HTR-8/SVneo (cell line): ENCODE data around the gene REP15.
A peak's percentile ranks its signal among the peaks of the same experiment; 100 is the strongest.
"Not testable (repeated sequence)": the region's sequence is repeated elsewhere in the genome, so short reads cannot be mapped to it uniquely, and the experiment has no call there.

Experiments used
- DNase-seq: peaks from one replicate; pipeline ENCODE4 v3.0.0; 2011; ENCODE audit warnings: low spot score, mixed read lengths; ENCODE audit not compliant: insufficient read length
- FAIRE-seq: peaks from 2 replicates; lab custom pipeline; 2011; peaks lifted over from hg19 to GRCh38; lab: Jason Lieb, UNC

The REP15 gene, protein sequence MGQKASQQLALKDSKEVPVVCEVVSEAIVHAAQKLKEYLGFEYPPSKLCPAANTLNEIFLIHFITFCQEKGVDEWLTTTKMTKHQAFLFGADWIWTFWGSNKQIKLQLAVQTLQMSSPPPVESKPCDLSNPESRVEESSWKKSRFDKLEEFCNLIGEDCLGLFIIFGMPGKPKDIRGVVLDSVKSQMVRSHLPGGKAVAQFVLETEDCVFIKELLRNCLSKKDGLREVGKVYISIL

DNA sequence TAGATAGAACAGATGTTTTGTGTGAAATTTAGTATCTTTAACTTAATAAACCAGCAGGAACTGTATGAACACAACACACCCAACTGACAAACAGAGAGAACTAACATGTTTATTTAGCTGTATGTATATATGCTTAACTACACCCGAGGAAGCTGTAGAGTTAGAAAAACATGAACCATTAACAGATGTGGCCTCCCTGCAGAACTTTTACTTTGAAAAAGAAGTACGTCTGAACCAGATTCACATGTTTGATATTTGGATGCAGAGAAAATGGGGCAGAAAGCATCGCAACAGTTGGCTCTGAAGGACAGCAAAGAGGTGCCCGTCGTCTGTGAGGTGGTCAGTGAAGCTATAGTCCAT lies at the start of gene REP15:
TSS of gene REP15 (plus strand) at position 155 of the 360 bp plus-strand sequence. CDS start at position 271, 116 bp downstream.
- DNase-seq (no peak), FAIRE-seq (peak; percentile 72)

GRCh38 chr12:27650011-27650410 lies 46.2 kb upstream of the REP15 start:
- DNase-seq, result no peak
- peak; percentile 94 for FAIRE-seq

GRCh38 chr12:27651201-27651600 lies 45.0 kb upstream of the REP15 start:
- no peak for DNase-seq
- no peak for FAIRE-seq

DNA sequence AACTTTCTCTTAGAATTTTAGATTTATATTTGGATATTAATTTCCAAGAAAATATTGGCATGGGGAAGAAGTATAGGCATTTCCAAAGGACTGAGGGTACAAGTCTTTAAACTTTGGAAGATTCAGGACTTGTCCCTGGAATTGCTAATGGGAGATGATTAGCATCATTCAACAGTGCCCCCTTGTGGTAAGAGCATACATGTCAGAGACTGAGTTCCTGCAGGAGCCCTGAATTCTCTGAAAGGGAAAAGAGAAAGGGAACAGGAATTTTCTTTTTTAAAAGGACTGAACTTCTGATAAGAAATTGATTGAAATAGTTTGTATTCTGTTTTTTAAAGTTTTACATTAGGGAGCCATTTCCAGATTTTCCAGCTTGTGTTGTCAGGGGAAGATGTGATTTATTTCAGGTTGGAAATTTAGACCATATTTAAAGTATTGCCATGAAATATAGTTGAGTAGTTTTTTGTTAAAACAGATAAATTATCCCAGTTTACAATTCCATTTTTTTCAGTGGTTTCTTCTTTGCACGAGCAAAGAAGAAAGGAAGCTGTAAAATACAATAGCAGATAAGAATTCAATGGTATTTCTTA lies 44.0 kb upstream of the REP15 start:
- FAIRE-seq (peak; percentile 80), DNase-seq (peak; percentile 89)

GRCh38 chr12:27653661-27654060 lies 42.6 kb upstream of the REP15 start:
- no peak for FAIRE-seq
- no peak for DNase-seq

DNA sequence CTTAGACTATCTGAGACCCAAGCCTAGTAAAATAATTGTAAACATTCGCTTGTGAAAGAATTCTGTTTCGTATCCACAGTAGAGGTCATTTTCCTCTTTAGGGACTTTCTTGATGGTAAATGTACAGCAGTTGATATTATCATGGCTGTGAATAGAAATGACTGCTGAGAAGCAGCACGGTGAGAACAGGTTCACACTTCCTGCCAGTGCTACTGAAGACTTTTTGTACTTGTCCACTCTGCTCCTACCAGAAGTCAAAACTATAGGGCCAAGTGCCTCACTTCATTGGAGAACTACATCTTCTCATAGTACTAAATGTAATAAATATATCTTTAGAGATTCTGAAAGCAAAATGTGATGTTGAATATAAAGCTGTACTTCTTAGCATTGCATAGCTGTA lies 40.8 kb upstream of the REP15 start:
- DNase-seq, result not testable (repeated sequence)

GRCh38 chr12:27657296-27657695 lies 39.0 kb upstream of the REP15 start:
- DNase-seq, result no peak
- FAIRE-seq, result no peak

More for the DNA sequence above, 40.8 kb upstream of the REP15 start:
- FAIRE-seq, result not testable (repeated sequence)

- DNase-seq (no peak), FAIRE-seq (no peak)
Observed at GRCh38 chr12:27665704-27666103, 30.5 kb upstream of the REP15 start.

- no peak for DNase-seq
- no peak for FAIRE-seq
Observed at GRCh38 chr12:27666510-27666909, 29.7 kb upstream of the REP15 start.

DNA sequence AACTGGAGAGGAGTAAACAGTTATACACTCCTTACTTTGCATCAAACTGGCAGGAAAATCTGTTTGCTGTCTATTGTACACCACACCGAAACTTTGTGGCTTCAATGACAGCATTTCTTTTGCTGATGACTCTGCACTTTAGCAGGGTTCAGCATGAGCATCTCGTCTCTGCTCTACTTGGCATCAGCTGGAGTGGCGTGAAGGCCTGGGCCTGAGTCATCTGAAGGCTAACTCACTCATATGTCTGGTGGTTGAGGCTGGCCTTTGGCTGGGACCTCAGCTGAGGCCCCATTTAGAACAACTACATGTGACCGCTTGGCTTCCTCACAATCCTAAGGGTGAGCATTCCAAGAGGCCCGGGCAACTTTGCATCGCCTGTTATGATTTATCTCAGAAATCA lies 28.7 kb upstream of the REP15 start:
- FAIRE-seq (peak; percentile 52), DNase-seq (no peak)

DNA sequence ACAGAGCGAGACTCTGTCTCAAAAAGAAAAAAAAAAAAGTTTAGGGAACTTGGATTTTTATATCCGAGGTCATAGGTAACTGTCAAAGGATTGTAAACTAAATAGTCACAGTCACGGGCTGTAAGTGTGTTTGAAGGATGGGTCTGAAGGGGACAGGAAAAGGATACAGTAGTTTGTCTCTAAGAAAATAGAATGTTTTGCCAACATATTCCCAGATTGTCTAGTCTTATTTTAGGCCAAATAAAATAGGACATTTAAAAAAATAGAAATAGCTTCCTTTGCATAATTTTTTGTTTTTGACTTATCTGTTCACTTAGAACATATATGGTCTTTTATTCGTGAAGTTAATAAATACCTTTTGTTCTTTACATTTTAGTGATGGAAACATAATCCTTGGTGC lies 24.2 kb upstream of the REP15 start:
- FAIRE-seq (no peak), DNase-seq (no peak)

DNA sequence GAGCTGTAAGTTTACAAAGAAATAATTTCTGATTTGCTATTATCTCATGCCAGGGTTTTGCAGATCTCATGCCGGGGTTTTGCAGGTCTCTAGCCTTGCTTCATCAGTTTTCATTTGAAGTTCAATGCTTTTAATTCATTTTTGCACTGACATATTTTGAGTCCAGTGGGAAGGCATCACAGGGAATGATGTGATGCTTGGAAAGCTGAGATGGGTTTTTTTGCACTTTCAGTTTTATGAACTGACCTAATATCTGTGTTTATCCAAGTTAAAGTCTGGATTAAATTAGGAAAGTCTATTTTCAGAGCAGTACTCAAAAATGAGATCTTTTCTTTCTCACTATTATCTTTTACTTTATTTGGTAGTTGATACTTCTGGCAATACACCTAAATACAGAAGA lies 23.6 kb upstream of the REP15 start:
- DNase-seq (no peak), FAIRE-seq (no peak)

- DNase-seq (no peak), FAIRE-seq (no peak)
Observed at GRCh38 chr12:27673101-27673718, 23.0 kb upstream of the REP15 start.

DNA sequence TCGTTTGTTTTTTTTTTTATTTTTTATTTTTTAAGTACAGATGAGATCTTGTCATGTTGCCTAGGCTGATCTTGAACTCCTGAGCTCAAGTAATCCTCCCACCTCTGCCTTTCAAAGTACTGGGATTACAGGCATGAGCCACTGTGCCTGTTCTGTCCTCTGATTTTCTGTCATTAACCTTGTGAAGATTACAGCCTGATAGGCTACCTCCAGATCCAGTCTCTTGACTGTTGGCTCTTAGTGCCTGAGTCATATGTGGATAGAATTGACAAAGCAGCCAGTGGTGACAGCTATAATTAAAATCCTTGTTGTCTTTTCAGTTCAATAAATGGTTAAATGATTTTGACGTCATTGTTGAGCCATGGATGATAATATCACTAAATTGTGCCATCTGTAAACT lies 21.3 kb upstream of the REP15 start:
- DNase-seq (no peak), FAIRE-seq (peak; percentile 4)

GRCh38 chr12:27680619-27681018 lies 15.6 kb upstream of the REP15 start:
- DNase-seq, result no peak
- FAIRE-seq, result peak; percentile 13

DNA sequence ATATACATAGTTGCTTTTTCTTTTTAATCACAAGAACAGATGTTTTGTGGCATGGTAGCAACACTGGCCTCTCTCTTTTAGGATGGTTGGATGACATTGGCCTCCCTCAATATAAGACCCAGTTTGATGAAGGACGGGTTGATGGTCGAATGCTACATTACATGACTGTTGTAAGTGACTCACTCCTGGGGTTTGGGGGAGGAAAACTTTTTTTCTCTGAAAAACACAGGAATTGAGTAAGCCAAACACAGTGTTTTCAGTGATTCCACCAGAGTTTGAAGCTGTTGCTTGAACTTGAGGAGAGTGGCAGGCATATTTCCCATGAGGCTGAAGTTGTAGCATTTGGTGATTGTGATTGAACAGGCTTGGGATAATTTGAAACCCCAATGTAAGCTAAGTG lies 13.7 kb upstream of the REP15 start:
- no peak for FAIRE-seq
- DNase-seq, result no peak

- DNase-seq (no peak), FAIRE-seq (peak; percentile 69)
Observed at GRCh38 chr12:27685274-27685673, 11.0 kb upstream of the REP15 start.

GRCh38 chr12:27686147-27686546 lies 10.1 kb upstream of the REP15 start:
- DNase-seq, result no peak
- FAIRE-seq, result no peak

- FAIRE-seq, result no peak
- no peak for DNase-seq
Observed at GRCh38 chr12:27688671-27689070, 7.6 kb upstream of the REP15 start.

DNA sequence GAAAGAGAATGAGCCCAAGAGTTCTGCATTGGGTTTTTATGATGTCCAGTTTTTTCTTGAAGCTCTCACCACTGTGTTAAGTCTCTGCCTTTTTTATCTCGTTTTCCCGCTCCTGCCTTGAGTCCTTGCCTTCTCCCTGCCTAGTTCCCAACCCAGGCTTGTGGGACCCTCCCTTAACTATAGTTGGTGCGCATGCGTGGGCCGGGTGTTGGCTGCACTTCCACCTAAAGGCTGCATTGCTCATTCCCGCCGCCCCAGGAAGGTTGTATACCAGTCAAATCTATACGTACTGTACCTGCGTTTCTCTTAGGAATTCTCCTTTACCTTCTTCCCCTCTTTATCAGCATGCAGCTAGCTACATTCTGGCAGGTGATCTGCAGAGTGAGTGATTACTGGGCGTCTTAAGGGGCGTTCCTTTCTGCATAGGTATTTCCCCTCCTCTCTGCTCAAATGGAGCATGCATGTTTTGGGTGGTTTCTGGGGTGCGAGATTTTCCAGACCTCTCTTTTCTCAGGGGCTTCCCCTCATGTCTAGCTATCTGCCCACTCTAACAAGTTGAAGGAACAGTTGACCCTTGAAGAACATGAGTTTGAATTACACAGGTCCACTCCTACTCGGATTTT lies 6.6 kb upstream of the REP15 start:
- peak; percentile 57 for FAIRE-seq
- DNase-seq, result no peak

DNA sequence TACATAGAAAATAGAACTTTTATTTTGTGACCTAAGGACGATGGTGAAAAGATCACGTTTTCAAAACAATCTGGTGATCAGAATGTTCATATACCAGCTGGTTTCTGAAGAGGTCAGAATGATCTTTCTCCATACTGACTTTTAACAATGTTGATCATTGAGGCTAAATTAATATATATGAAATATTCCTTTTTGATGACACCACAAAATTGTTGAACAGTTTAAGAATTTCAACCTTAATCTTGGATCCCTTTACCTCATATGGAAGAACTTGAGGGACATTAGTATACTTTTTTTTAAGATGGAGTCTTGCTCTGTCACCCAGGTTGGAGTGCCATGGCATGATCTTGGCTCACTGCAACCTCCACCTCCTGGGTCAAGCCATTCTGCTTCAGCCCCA lies 2.8 kb upstream of the REP15 start:
- FAIRE-seq, result no peak
- DNase-seq, result no peak
